ENCODE data around the gene TECPR1.

DNA sequence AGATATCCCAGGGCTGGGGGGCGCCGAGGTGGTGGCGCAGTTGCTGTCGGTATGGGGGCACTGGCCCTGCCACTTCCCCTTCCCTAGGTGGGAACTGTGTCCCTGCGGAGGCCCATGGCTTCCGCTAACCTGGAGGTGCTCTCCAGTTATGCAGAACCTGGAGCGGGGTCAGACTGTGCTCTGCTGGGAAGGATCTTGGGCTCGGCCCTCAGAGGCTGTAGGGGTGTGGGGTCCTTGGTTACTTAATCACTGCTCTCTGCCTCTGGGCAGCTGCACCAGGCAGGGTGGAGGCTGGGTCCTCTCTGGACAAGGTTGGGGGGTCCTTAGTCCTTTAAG is 31.8 kb upstream of the TECPR1 start:
- TF ChIP-seq CTCF (tag by site-specific recombination; IDR thresholded peaks at IDR 0.05) (no peak), ZNF146 (tag by site-specific recombination; IDR thresholded peaks at IDR 0.05) (no peak), ZNF416 (tag by site-specific recombination; IDR thresholded peaks at IDR 0.05) (no peak), ZBTB8A (tag by site-specific recombination; IDR thresholded peaks at IDR 0.05) (no peak), REST (tag by site-specific recombination; IDR thresholded peaks at IDR 0.05) (no peak), KLF7 (tag by site-specific recombination; IDR thresholded peaks at IDR 0.05; ENCODE audit: borderline replicate concordance) (no peak)
- TF ChIP-seq, protein P1, sequence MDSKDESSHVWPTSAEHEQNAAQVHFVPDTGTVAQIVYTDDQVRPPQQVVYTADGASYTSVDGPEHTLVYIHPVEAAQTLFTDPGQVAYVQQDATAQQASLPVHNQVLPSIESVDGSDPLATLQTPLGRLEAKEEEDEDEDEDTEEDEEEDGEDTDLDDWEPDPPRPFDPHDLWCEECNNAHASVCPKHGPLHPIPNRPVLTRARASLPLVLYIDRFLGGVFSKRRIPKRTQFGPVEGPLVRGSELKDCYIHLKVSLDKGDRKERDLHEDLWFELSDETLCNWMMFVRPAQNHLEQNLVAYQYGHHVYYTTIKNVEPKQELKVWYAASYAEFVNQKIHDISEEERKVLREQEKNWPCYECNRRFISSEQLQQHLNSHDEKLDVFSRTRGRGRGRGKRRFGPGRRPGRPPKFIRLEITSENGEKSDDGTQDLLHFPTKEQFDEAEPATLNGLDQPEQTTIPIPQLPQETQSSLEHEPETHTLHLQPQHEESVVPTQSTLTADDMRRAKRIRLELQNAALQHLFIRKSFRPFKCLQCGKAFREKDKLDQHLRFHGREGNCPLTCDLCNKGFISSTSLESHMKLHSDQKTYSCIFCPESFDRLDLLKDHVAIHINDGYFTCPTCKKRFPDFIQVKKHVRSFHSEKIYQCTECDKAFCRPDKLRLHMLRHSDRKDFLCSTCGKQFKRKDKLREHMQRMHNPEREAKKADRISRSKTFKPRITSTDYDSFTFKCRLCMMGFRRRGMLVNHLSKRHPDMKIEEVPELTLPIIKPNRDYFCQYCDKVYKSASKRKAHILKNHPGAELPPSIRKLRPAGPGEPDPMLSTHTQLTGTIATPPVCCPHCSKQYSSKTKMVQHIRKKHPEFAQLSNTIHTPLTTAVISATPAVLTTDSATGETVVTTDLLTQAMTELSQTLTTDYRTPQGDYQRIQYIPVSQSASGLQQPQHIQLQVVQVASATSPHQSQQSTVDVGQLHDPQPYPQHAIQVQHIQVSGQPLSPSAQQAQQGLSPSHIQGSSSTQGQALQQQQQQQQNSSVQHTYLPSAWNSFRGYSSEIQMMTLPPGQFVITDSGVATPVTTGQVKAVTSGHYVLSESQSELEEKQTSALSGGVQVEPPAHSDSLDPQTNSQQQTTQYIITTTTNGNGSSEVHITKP (tag by site-specific recombination; IDR thresholded peaks at IDR 0.05), result no peak
- TF ChIP-seq, protein P2, sequence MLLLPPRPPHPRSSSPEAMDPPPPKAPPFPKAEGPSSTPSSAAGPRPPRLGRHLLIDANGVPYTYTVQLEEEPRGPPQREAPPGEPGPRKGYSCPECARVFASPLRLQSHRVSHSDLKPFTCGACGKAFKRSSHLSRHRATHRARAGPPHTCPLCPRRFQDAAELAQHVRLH (tag by site-specific recombination; IDR thresholded peaks at IDR 0.05), result no peak

All from HEK293 (cell line).